GM19023 (cell line): ENCODE results near the gene CFAP57.
"Not testable (repeated sequence)": the region's sequence is repeated elsewhere in the genome, so short reads cannot be mapped to it uniquely, and the experiment has no call there.

Experiments used
- ATAC-seq: cut with Tn5 transposase; IDR thresholded peaks from one replicate; pipeline ENCODE4 v1.9.1; 2021; ENCODE audit warnings: mild to moderate bottlenecking, moderate library complexity; ENCODE audit not compliant: unreplicated experiment

Gene CFAP57

DNA sequence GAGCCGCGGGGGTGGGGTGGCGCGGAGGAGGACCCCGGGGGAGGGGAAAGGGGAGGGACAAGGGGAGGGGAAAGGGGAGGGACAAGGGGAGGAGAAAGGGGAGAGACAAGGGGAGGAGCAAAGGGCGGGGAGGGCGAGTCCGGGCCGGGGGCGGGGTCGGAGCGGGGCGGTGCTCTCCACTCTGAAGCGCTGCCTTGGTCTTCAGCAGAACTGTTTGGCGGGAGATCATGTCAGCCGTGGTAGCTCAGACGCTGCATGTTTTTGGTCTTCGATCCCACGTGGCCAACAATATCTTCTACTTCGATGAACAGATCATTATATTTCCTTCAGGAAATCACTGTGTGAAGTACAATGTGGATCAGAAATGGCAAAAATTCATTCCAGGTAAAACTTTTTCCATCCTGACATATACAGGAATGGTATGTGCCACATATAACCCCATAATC is 420 bp downstream of the CFAP57 start:
- peak; percentile 39 for ATAC-seq

DNA sequence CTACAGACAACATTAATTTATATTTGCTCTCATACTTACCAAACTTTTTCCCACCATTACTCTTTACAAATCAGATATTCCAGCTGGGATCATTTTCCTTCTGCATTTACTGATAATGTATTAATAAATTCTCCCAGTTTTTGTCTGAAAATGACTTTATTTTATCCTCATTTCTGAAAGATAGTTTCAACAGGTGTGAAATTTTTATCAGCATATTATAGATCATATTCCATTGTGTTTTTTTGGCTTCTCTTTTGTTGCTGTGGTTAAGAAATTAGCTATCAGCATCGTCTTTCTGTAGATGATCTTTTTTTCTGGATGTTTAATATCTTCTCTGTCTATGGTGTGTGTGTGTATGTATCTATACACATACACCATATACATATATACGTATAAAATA is 2.7 kb downstream of the CFAP57 start:
- no peak for ATAC-seq

DNA sequence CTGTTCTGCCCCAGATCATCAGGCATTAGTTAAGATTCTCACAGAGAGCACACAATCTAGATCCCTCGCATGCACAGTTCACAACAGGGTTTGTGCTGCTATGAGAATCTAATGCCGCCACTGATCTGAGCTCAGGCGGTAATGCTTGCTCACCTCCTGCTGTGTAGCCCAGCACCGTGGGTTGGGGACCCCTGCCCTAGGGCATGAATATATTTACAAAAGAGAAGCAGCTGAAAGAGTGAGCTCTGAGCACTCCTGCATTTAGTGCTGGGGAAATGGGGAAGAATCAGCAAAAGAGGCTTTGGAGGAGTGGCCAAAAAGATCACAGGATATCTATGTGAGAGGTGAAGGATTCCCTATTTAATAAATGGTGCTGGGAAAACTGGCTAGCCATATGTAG is 5.6 kb downstream of the CFAP57 start:
- ATAC-seq, result no peak

DNA sequence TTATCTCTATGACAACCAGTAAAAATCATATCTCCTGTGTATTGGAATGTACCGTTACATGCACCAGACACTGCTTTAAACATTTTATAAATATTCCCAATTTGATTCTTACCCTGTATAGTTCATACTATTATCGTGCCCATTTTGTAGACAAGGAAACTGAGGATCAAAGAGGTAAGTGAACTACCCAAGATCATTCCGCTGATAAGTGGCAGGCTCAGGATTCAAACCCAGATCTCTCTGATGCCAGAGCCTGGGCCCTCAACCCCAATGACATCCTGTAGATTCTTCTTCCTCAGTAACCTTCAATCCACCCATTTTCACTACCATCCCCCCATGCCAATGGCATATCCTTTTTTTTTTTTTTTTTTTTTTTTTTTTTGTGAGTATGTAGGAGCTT is 12.3 kb downstream of the CFAP57 start:
- ATAC-seq, result no peak

GRCh38 chr1:43184995-43185394 is 12.9 kb downstream of the CFAP57 start:
- ATAC-seq, result no peak

GRCh38 chr1:43188106-43188505 is 16.0 kb downstream of the CFAP57 start:
- ATAC-seq, result no peak

- no peak for ATAC-seq
These were observed 22.4 kb downstream of the CFAP57 start for GRCh38 chr1:43194509-43194908.

DNA sequence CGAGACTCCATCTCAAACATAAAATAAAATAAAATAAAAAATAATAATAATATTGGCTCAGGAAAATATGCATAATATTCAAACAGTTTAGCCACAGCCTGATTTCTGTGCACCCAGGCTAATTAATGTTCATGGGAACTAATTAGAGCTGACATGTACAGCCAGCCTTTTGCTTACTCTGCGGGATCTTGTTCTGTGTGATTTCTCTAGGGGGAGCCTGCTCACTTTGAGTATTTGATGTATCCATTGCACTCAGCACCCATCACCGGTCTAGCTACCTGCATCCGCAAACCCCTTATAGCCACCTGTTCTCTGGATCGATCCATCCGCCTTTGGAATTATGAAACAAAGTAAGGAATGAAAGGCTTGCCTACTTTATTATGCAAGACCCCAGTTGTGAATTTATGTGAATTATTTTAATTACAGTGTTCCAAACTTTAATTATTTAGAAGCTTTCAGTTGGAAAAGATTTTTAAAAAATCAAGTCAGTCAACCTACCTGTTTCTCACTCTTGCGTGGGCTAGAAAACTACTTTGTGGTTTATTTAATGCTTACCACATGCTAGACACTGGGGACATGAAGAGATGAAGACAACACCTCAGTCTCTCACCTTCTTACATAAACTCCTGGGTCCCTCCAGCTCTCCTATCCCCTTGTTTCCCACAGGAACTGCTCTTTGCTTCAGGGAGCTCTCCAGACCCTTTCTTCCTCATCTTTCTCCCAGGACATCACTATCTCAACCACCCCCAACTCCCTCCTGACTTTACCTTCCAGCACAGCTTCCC is 25.4 kb downstream of the CFAP57 start:
- no peak for ATAC-seq

- ATAC-seq, result no peak
These were observed 27.1 kb downstream of the CFAP57 start for GRCh38 chr1:43199093-43199726.

- no peak for ATAC-seq
These were observed 31.7 kb downstream of the CFAP57 start for GRCh38 chr1:43203859-43204258.

- ATAC-seq, result no peak
These were observed 32.3 kb downstream of the CFAP57 start for GRCh38 chr1:43204394-43204793.

- ATAC-seq, result no peak
These were observed 33.5 kb downstream of the CFAP57 start for GRCh38 chr1:43205671-43206070.

GRCh38 chr1:43206600-43207228 is 34.6 kb downstream of the CFAP57 start:
- no peak for ATAC-seq

- no peak for ATAC-seq
These were observed 35.2 kb downstream of the CFAP57 start for GRCh38 chr1:43207229-43207853.

DNA sequence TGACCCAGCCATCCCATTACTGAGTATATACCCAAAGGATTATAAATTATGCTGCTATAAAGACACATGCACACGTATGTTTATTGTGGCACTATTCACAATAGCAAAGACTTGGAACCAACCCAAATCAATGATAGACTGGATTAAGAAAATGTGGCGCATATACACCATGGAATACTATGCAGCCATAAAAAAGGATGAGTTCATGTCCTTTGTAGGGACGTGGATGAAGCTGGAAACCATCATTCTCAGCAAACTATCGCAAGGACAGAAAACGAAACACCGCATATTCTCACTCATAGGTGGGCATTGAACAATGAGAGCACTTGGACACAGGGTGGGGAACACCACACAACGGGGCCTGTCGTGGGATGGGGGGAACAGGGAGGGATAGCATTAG is 36.1 kb downstream of the CFAP57 start:
- ATAC-seq, result not testable (repeated sequence)

GRCh38 chr1:43214501-43215444 is 42.6 kb downstream of the CFAP57 start:
- ATAC-seq, result no peak

DNA sequence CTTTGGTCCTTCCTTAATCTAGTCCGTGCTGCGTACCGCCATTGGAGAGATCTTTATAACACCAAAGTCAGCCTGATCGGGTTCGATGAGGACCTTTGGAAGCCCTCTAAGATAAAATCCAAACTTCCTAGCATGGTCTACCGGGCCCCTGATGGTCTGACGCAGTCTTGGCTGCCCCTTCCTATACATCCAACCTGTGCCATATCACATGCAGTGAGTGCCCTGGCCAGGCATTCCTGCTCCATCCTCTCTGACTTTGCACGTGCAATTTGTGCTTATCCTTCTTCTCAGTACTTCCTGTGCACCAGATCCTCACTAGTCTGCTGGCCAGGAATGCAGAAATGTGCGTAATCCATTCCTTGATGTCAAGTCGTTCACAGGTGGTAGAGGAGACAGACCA is 45.6 kb downstream of the CFAP57 start:
- ATAC-seq, result no peak

GRCh38 chr1:43220905-43221778 is 49.0 kb downstream of the CFAP57 start:
- peak; percentile 58 for ATAC-seq

- ATAC-seq, result no peak
These were observed 49.7 kb downstream of the CFAP57 start for GRCh38 chr1:43221797-43222196.
